Ectodermal cell (in vitro differentiated cells): ENCODE data around the gene TRIO. TPM values are rescaled to one million over a fixed set of nuclear protein-coding genes. Genes with fewer than 3 reads are reported as not detected.
"Not testable (repeated sequence)": the region's sequence is repeated elsewhere in the genome, so short reads cannot be mapped to it uniquely, and the experiment has no call there.

Experiments used
- H3K27ac ChIP-seq: 2 replicates; pipeline ENCODE4 v1.7.0; 2013; ENCODE audit warnings: mild to moderate bottlenecking, low read depth, low read length; ENCODE audit not compliant: insufficient read depth, poor library complexity, severe bottlenecking
- H3K27me3 ChIP-seq: 2 replicates; pipeline ENCODE4 v1.7.0; 2013; ENCODE audit warnings: mild to moderate bottlenecking, low read length; ENCODE audit not compliant: insufficient read depth, control insufficient read depth, poor library complexity, severe bottlenecking
- H3K36me3 ChIP-seq: one replicate; pipeline ENCODE4 v1.7.0; 2013; ENCODE audit warnings: low read length; ENCODE audit not compliant: control insufficient read depth, insufficient read depth
- H3K4me1 ChIP-seq: one replicate; pipeline ENCODE4 v1.7.0; 2013; ENCODE audit warnings: low read length; ENCODE audit not compliant: control insufficient read depth, insufficient read depth
- H3K4me3 ChIP-seq: 2 replicates; pipeline ENCODE4 v1.7.0; 2013; ENCODE audit warnings: low read depth, low read length, control low read depth; ENCODE audit not compliant: insufficient read depth
- H3K9me3 ChIP-seq: 2 replicates; pipeline ENCODE4 v1.7.0; 2013; ENCODE audit warnings: mild to moderate bottlenecking, low read length, moderate library complexity; ENCODE audit not compliant: control insufficient read depth
- WGBS, 2 experiments: methylation state at CpG; one replicate each; pipeline ENCODE4 v1.1.7; 2013; ENCODE audit warnings: missing lambda C conversion rate in 2 of 2; 5-methylcytosine and 5-hydroxymethylcytosine counted together
- polyA plus RNA-seq, 4 experiments: library from polyadenylated mRNA; stranded (reverse); fragments of 50-300 nt; gene quantifications; one replicate each; pipeline ENCODE4 v1.2.3, GENCODE V29; 2013

The TRIO gene
- 51.0 TPM for polyA plus RNA-seq (2013, experiment 1 of 4)
- 62.4 TPM for polyA plus RNA-seq (2013, experiment 2 of 4)
- 38.7 TPM for polyA plus RNA-seq (2013, experiment 3 of 4)
- polyA plus RNA-seq (2013, experiment 4 of 4), result 46.5 TPM

GRCh38 chr5:14142827-14143545 is at the start of gene TRIO:
TSS of gene TRIO (plus strand) at chr5:14143342. CDS start at chr5:14143726, 384 bp downstream.
- 0% methylated on average over 79 of the region's 79 CpGs for WGBS, 2 experiments
- H3K27me3 ChIP-seq, result peaks cover 5% of the 10 kb centered on the region
- peak within 1 kb of the TSS; percentile 85 for H3K4me3 ChIP-seq

GRCh38 chr5:14097380-14097779 is 45.8 kb upstream of the TRIO start:
- H3K4me3 ChIP-seq, H3K4me1 ChIP-seq, H3K9me3 ChIP-seq, H3K27me3 ChIP-seq, H3K27ac ChIP-seq, H3K36me3 ChIP-seq: not testable (repeated sequence)
- 86 to 90% methylated on average over 2 of the region's 2 CpGs for WGBS, 2 experiments

More at GRCh38 chr5:14142827-14143545, at the start of gene TRIO:
- Histone ChIP-seq H3K27ac (peak within 1 kb of the TSS; percentile 71), H3K4me1 (peaks cover 20% of the 10 kb centered on the region), H3K36me3 (no peaks in the 10 kb centered on the region), H3K9me3 (no peaks in the 10 kb centered on the region)

- no peaks in the 10 kb centered on the region for H3K9me3 ChIP-seq
- H3K27ac ChIP-seq, result no peak overlapping the region
- H3K4me3 ChIP-seq, result no peak overlapping the region
- no peaks in the 10 kb centered on the region for H3K27me3 ChIP-seq
- peaks cover 5% of the 10 kb centered on the region for H3K4me1 ChIP-seq
- WGBS, 2 experiments, result 88 to 92% methylated on average over 1 of the region's 1 CpG
- no peaks in the 10 kb centered on the region for H3K36me3 ChIP-seq
These were observed 45.1 kb upstream of the TRIO start for GRCh38 chr5:14097998-14098471.

- no peaks in the 10 kb centered on the region for H3K4me1 ChIP-seq
- H3K27ac ChIP-seq, result no peak overlapping the region
- 91 to 94% methylated on average over 10 of the region's 10 CpGs for WGBS, 2 experiments
These were observed 42.9 kb upstream of the TRIO start for GRCh38 chr5:14100281-14100680.

GRCh38 chr5:14101922-14102321 is 41.2 kb upstream of the TRIO start:
- Histone ChIP-seq H3K9me3 (no peaks in the 10 kb centered on the region), H3K36me3 (no peaks in the 10 kb centered on the region), H3K27me3 (no peaks in the 10 kb centered on the region), H3K27ac (no peak overlapping the region), H3K4me3 (no peak overlapping the region), H3K4me1 (no peaks in the 10 kb centered on the region)
- WGBS, 2 experiments, result 12 to 14% methylated on average over 2 of the region's 2 CpGs

More at GRCh38 chr5:14100281-14100680, 42.9 kb upstream of the TRIO start:
- Histone ChIP-seq H3K27me3 (no peaks in the 10 kb centered on the region), H3K4me3 (no peak overlapping the region), H3K9me3 (no peaks in the 10 kb centered on the region), H3K36me3 (no peaks in the 10 kb centered on the region)

GRCh38 chr5:14102666-14103065 is 40.5 kb upstream of the TRIO start:
- no peak overlapping the region for H3K4me3 ChIP-seq
- no peak overlapping the region for H3K27ac ChIP-seq
- H3K36me3 ChIP-seq, result no peaks in the 10 kb centered on the region
- 84 to 98% methylated on average over 1 of the region's 1 CpG for WGBS, 2 experiments
- H3K9me3 ChIP-seq, result no peaks in the 10 kb centered on the region
- no peaks in the 10 kb centered on the region for H3K27me3 ChIP-seq
- H3K4me1 ChIP-seq, result no peaks in the 10 kb centered on the region

GRCh38 chr5:14105718-14106410 is 37.3 kb upstream of the TRIO start:
- Histone ChIP-seq H3K4me3 (no peak overlapping the region), H3K4me1 (no peaks in the 10 kb centered on the region), H3K27ac (no peak overlapping the region), H3K9me3 (no peaks in the 10 kb centered on the region), H3K36me3 (no peaks in the 10 kb centered on the region), H3K27me3 (no peaks in the 10 kb centered on the region)
- 71 to 78% methylated on average over 1 to 2 of the region's 2 CpGs for WGBS, 2 experiments

GRCh38 chr5:14107536-14107935 is 35.6 kb upstream of the TRIO start:
- Histone ChIP-seq H3K4me3 (no peak overlapping the region), H3K27me3 (no peaks in the 10 kb centered on the region), H3K4me1 (no peaks in the 10 kb centered on the region), H3K27ac (no peak overlapping the region), H3K9me3 (no peaks in the 10 kb centered on the region), H3K36me3 (no peaks in the 10 kb centered on the region)
- WGBS, 2 experiments, result 93 to 94% methylated on average over 7 of the region's 8 CpGs

- H3K4me1 ChIP-seq, result no peaks in the 10 kb centered on the region
- no peak overlapping the region for H3K4me3 ChIP-seq
- no peak overlapping the region for H3K27ac ChIP-seq
- H3K27me3 ChIP-seq, result no peaks in the 10 kb centered on the region
- H3K9me3 ChIP-seq, result no peaks in the 10 kb centered on the region
- no peaks in the 10 kb centered on the region for H3K36me3 ChIP-seq
- 31 to 33% methylated on average over 21 of the region's 21 CpGs for WGBS, 2 experiments
These were observed 34.8 kb upstream of the TRIO start for GRCh38 chr5:14108170-14108996.
